SK-N-SH (cell line): Measurements from ENCODE around the gene NTSR1.

ENCODE experiments used
- FOXM1 ChIP-seq: IDR thresholded peaks from 2 replicates; pipeline ENCODE4 v1.4.0; 2012; ENCODE audit warnings: low read depth, mild to moderate bottlenecking
- TAF1 ChIP-seq: IDR thresholded peaks from 2 replicates; pipeline ENCODE4 v1.6.1; 2012; ENCODE audit warnings: low read depth, mild to moderate bottlenecking, low read length, moderate library complexity, borderline replicate concordance
- TF ChIP-seq, protein P1 (sequence below): fragments of 200-600 bp; sonication (generic); IDR thresholded peaks from 2 replicates; pipeline ENCODE4 v1.6.1; 2017; ENCODE audit warnings: antibody characterized with exemption, mild to moderate bottlenecking, moderate library complexity
- TF ChIP-seq, protein P2 (sequence below): IDR thresholded peaks from 2 replicates; pipeline ENCODE4 v1.6.1; 2012; ENCODE audit warnings: mild to moderate bottlenecking, low read depth, low read length, moderate library complexity
- TF ChIP-seq, protein P3 (sequence below): IDR thresholded peaks from 2 replicates; pipeline ENCODE4 v1.4.0; 2012; ENCODE audit warnings: low read depth, borderline replicate concordance

DNA sequence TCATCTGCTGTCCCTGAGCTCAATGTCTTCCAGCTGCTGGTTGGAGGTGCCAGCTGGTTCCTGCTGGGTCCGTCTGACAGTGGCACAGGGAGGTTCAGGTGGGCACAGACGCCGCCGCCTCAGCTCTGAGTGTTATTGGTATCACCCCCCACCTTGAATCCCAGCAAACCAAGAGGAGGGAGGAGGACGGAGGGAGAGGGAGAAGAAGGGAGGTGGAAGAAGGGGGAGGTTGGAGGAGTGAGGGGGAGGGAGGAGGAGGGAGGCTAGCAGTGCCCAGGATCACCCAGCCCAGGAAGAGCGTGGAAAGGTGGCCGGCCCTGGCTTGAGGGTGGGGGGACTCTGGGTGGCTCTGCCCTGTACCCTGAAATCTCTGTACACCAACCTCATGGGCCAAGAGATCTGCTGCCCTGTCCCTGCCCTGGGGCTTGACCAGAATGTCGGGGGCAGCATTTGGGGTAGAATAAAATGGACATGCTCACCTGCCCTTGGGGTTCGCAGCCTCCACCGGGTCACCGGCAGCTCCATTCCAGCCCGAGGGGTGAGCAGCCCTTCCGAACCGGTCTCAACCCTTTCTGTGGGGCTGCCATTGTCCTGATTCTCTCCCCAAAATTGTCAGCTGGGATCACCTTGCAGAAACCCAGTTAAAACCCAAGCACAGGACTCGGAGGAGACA, 17.1 kb downstream of the NTSR1 start:
- TF ChIP-seq, protein P1, sequence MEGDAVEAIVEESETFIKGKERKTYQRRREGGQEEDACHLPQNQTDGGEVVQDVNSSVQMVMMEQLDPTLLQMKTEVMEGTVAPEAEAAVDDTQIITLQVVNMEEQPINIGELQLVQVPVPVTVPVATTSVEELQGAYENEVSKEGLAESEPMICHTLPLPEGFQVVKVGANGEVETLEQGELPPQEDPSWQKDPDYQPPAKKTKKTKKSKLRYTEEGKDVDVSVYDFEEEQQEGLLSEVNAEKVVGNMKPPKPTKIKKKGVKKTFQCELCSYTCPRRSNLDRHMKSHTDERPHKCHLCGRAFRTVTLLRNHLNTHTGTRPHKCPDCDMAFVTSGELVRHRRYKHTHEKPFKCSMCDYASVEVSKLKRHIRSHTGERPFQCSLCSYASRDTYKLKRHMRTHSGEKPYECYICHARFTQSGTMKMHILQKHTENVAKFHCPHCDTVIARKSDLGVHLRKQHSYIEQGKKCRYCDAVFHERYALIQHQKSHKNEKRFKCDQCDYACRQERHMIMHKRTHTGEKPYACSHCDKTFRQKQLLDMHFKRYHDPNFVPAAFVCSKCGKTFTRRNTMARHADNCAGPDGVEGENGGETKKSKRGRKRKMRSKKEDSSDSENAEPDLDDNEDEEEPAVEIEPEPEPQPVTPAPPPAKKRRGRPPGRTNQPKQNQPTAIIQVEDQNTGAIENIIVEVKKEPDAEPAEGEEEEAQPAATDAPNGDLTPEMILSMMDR, result no peak
- TF ChIP-seq FOXM1 (no peak), TAF1 (no peak)
- TF ChIP-seq, protein P2, sequence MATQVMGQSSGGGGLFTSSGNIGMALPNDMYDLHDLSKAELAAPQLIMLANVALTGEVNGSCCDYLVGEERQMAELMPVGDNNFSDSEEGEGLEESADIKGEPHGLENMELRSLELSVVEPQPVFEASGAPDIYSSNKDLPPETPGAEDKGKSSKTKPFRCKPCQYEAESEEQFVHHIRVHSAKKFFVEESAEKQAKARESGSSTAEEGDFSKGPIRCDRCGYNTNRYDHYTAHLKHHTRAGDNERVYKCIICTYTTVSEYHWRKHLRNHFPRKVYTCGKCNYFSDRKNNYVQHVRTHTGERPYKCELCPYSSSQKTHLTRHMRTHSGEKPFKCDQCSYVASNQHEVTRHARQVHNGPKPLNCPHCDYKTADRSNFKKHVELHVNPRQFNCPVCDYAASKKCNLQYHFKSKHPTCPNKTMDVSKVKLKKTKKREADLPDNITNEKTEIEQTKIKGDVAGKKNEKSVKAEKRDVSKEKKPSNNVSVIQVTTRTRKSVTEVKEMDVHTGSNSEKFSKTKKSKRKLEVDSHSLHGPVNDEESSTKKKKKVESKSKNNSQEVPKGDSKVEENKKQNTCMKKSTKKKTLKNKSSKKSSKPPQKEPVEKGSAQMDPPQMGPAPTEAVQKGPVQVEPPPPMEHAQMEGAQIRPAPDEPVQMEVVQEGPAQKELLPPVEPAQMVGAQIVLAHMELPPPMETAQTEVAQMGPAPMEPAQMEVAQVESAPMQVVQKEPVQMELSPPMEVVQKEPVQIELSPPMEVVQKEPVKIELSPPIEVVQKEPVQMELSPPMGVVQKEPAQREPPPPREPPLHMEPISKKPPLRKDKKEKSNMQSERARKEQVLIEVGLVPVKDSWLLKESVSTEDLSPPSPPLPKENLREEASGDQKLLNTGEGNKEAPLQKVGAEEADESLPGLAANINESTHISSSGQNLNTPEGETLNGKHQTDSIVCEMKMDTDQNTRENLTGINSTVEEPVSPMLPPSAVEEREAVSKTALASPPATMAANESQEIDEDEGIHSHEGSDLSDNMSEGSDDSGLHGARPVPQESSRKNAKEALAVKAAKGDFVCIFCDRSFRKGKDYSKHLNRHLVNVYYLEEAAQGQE, result no peak
- TF ChIP-seq, protein P3, sequence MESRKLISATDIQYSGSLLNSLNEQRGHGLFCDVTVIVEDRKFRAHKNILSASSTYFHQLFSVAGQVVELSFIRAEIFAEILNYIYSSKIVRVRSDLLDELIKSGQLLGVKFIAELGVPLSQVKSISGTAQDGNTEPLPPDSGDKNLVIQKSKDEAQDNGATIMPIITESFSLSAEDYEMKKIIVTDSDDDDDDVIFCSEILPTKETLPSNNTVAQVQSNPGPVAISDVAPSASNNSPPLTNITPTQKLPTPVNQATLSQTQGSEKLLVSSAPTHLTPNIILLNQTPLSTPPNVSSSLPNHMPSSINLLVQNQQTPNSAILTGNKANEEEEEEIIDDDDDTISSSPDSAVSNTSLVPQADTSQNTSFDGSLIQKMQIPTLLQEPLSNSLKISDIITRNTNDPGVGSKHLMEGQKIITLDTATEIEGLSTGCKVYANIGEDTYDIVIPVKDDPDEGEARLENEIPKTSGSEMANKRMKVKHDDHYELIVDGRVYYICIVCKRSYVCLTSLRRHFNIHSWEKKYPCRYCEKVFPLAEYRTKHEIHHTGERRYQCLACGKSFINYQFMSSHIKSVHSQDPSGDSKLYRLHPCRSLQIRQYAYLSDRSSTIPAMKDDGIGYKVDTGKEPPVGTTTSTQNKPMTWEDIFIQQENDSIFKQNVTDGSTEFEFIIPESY, result no peak
